Keratinocyte (primary cell): Measurements from ENCODE around the gene KLRC3. TPM values are rescaled to one million over a fixed set of nuclear protein-coding genes. Genes with fewer than 3 reads are reported as not detected.
"Not testable (repeated sequence)": the region's sequence is repeated elsewhere in the genome, so short reads cannot be mapped to it uniquely, and the experiment has no call there.

Experiments used
- DNase-seq: peaks from one replicate; pipeline ENCODE4 v3.0.0-alpha.2; 2011; ENCODE audit warnings: low read depth, missing footprints, low spot score
- FAIRE-seq: peaks from 2 replicates; lab custom pipeline; 2011; peaks lifted over from hg19 to GRCh38; lab: Jason Lieb, UNC
- H2AFZ ChIP-seq: 2 replicates; pipeline ENCODE4 v1.6.0; 2012; ENCODE audit warnings: low read length, control low read depth, inconsistent platforms; ENCODE audit not compliant: control insufficient read depth
- H3K27ac ChIP-seq: 2 replicates; pipeline ENCODE4 v1.5.1; 2011; ENCODE audit warnings: low read length; ENCODE audit not compliant: control insufficient read depth, insufficient read depth
- H3K27me3 ChIP-seq: 3 replicates; pipeline ENCODE4 v1.6.0; 2011; ENCODE audit warnings: low read length; ENCODE audit not compliant: control insufficient read depth, insufficient read depth; ENCODE audit errors: extremely low read depth
- H3K36me3 ChIP-seq, 2 experiments: 2 replicates in 1 of 2; 3 replicates in 1 of 2; pipeline ENCODE4 v1.5.1; 2011; ENCODE audit warnings: low read length in 2 of 2, mild to moderate bottlenecking in 1 of 2; ENCODE audit not compliant: control insufficient read depth in 2 of 2, insufficient read depth in 2 of 2; ENCODE audit errors: extremely low read depth in 1 of 2
- H3K4me1 ChIP-seq: 3 replicates; pipeline ENCODE4 v1.5.1; 2011; ENCODE audit warnings: low read length; ENCODE audit not compliant: control insufficient read depth, insufficient read depth; ENCODE audit errors: extremely low read depth
- H3K4me2 ChIP-seq: 3 replicates; pipeline ENCODE4 v1.6.0; 2011; ENCODE audit warnings: low read depth, low read length; ENCODE audit not compliant: control insufficient read depth, insufficient read depth; ENCODE audit errors: extremely low read depth
- H3K4me3 ChIP-seq, 3 experiments: fragments of 200-600 bp in 1 of 3; sonication (generic) in 1 of 3; 2 replicates in 2 of 3; 3 replicates in 1 of 3; pipeline ENCODE4 v1.5.1; 2011 to 2016; ENCODE audit warnings: low read length in 3 of 3, mild to moderate bottlenecking in 3 of 3, control low read depth in 2 of 3, inconsistent platforms in 1 of 3, low read depth in 1 of 3, mixed read lengths in 1 of 3, mixed run types in 1 of 3, moderate library complexity in 1 of 3; ENCODE audit not compliant: control insufficient read depth in 2 of 3, insufficient read depth in 2 of 3; ENCODE audit errors: extremely low read depth in 1 of 3
- H3K79me2 ChIP-seq: 2 replicates; pipeline ENCODE4 v1.6.0; 2012; ENCODE audit warnings: low read length; ENCODE audit not compliant: control insufficient read depth, insufficient read depth
- H3K9ac ChIP-seq: 3 replicates; pipeline ENCODE4 v1.6.0; 2011; ENCODE audit warnings: low read length; ENCODE audit not compliant: control insufficient read depth, insufficient read depth; ENCODE audit errors: extremely low read depth
- H3K9me1 ChIP-seq: 3 replicates; pipeline ENCODE4 v1.6.0; 2011; ENCODE audit warnings: low read length; ENCODE audit not compliant: control insufficient read depth, insufficient read depth; ENCODE audit errors: extremely low read depth
- H3K9me3 ChIP-seq: 2 replicates; pipeline ENCODE4 v1.5.1; 2012; ENCODE audit warnings: low read depth, low read length; ENCODE audit not compliant: control insufficient read depth
- H4K20me1 ChIP-seq: 3 replicates; pipeline ENCODE4 v1.6.0; 2011; ENCODE audit warnings: low read length; ENCODE audit not compliant: control insufficient read depth, insufficient read depth; ENCODE audit errors: extremely low read depth
- EZH2 ChIP-seq: IDR thresholded peaks from one replicate; pipeline ENCODE4 v1.6.1; 2012; ENCODE audit warnings: inconsistent platforms, mild to moderate bottlenecking, low read length, moderate library complexity
- dilution Hi-C: fragments of 300-500 bp; cut with MboI; formaldehyde crosslinking; loops from one replicate; pipeline ENCODE4 v1.7.0; 2020; ENCODE audit warnings: low sequenced_read_pairs; ENCODE audit not compliant: extremely low pct_ligation_motif_present
- polyA plus RNA-seq, 5 experiments: library from polyadenylated mRNA; depleted of rRNA in 3 of 5; stranded (reverse) in 3 of 5; stranded (forward) in 1 of 5; unstranded in 1 of 5; fragments of >200 nt; gene quantifications; 1 replicate in 1 of 5; 2 replicates in 3 of 5; 3 replicates in 1 of 5; pipeline versions ENCODE4 v1.2.1 to v1.2.3, GENCODE V29; 2011 to 2012; ENCODE audit warnings: missing spikeins in 2 of 5, low read depth in 1 of 5, low replicate concordance in 1 of 5
- TF ChIP-seq, protein P1 (sequence below), 3 experiments: IDR thresholded peaks in 1 of 3; conservative IDR thresholded peaks in 1 of 3; optimal IDR thresholded peaks in 1 of 3; 2 replicates in 2 of 3; 3 replicates in 1 of 3; pipeline versions ENCODE3 to v1.5.1; 2011; ENCODE audit warnings: low read length in 3 of 3, mild to moderate bottlenecking in 3 of 3, moderate library complexity in 2 of 3, control low read depth in 1 of 3, inconsistent platforms in 1 of 3; ENCODE audit not compliant: insufficient read depth in 2 of 3; ENCODE audit errors: extremely low read depth in 1 of 3

KLRC3 gene
- polyA plus RNA-seq, 1 donor (not counting 4 experiments of a cell fraction or from before 2014, with no cell fraction given): not detected

DNA sequence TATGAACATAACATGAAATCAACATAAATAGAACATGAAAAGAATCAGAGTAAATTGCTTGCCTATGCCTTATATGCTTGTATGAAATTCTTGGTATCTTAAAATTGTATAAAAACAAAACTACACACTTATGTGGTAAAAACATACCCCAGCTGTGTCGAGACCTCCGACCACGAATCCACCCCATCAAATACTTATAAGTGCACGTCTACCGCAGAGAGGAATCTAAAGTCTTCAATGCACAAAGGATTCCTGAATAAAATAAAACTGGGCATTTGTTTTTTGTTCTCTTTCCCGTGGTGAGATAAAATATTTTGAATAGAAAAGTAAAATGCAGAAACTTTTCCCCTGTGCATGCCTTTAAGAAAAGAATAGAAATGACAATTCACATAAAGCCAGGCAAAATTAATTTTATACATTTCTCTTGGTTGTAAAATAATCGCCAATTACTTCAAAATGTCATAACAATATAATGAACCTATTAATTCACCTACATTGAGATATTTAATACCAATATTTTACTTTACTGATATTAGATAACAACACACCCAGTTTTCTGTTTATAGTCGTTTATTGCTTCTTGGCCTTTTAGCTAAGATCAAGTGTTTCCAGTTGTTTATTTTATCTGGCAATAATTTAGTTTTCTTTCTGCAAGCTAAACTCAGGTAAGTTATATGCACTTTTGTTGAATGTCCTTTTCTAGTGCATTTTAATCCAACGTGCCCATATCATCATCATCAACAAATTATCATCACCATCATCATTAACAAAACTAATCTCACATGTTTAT, 31.6 kb downstream of the KLRC3 start:
- dilution Hi-C loops: no loop called here
- Histone ChIP-seq H3K9me3 (no peaks in the 10 kb centered on the region), H3K4me3 (no peak overlapping the region), H3K4me2 (no peak overlapping the region), H3K27ac (no peak overlapping the region), H3K79me2 (no peaks in the 10 kb centered on the region), H3K9me1 (no peaks in the 10 kb centered on the region), H3K27me3 (no peaks in the 10 kb centered on the region), H3K36me3 (no peaks in the 10 kb centered on the region), H3K4me1 (peaks cover 25% of the 10 kb centered on the region), H2AFZ (no peak overlapping the region), H3K9ac (no peak overlapping the region), H4K20me1 (no peaks in the 10 kb centered on the region)
- DNase-seq (no peak), FAIRE-seq (no peak)
- no peak for TF ChIP-seq EZH2
- TF ChIP-seq, protein P1, sequence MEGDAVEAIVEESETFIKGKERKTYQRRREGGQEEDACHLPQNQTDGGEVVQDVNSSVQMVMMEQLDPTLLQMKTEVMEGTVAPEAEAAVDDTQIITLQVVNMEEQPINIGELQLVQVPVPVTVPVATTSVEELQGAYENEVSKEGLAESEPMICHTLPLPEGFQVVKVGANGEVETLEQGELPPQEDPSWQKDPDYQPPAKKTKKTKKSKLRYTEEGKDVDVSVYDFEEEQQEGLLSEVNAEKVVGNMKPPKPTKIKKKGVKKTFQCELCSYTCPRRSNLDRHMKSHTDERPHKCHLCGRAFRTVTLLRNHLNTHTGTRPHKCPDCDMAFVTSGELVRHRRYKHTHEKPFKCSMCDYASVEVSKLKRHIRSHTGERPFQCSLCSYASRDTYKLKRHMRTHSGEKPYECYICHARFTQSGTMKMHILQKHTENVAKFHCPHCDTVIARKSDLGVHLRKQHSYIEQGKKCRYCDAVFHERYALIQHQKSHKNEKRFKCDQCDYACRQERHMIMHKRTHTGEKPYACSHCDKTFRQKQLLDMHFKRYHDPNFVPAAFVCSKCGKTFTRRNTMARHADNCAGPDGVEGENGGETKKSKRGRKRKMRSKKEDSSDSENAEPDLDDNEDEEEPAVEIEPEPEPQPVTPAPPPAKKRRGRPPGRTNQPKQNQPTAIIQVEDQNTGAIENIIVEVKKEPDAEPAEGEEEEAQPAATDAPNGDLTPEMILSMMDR (optimal IDR thresholded peaks at IDR 0.05 in 1 of 3, IDR thresholded peaks at IDR 0.05 in 1 of 3, conservative IDR thresholded peaks at IDR 0.05 in 1 of 3; ENCODE audit: extremely low read depth in 1 of 3, insufficient read depth in 2 of 3, low read length in 3 of 3): no peak

DNA sequence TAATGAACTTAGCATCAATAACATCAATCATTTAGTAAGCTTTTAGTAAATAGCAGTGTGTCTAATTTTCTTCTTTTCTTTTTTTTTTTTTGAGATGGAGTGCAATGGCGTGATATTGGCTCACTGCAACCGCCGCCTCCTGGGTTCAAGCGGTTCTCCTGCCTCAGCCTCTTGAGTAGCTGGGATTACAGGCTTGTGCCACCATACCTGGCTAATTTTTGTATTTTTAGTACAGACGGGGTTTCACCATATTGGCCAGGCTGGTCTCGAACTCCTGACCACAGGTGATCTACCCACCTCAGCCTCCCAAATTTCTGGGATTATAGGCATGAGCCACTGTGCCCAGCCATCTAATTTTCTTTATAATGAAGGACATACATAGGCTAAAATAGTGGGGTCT, 32.9 kb downstream of the KLRC3 start:
- H3K79me2 ChIP-seq: not testable (repeated sequence)

More for the DNA sequence above, 32.9 kb downstream of the KLRC3 start:
- DNase-seq, H3K4me3 ChIP-seq, FAIRE-seq, H3K4me2 ChIP-seq, H3K27ac ChIP-seq, H3K9ac ChIP-seq, H3K27me3 ChIP-seq, H4K20me1 ChIP-seq, H3K9me3 ChIP-seq, H2AFZ ChIP-seq, H3K9me1 ChIP-seq, dilution Hi-C loops, H3K36me3 ChIP-seq: not testable (repeated sequence)
- H3K4me1 ChIP-seq: peaks cover 12% of the 10 kb centered on the region
